Heart left ventricle (tissue), 16 donors: ENCODE results near the gene ING4. TPM values are rescaled to one million over a fixed set of nuclear protein-coding genes. Genes with fewer than 3 reads are reported as not detected.
A peak's percentile ranks its signal among the peaks of the same experiment; 100 is the strongest.

ENCODE experiments used
- ATAC-seq, 4 donors: fragments of 200-7000 bp; cut with Tn5 transposase; one replicate each; pipeline ENCODE4 v1.9.1; 2020 to 2022; ENCODE audit warnings: moderate library complexity in 4 of 4, mild to moderate bottlenecking in 3 of 4, moderate number of reproducible peaks in 1 of 4
- DNase-seq, 5 donors: peaks; one replicate each; pipeline ENCODE4 v3.0.0-alpha.2; 2020
- H3K27ac ChIP-seq, 12 donors: fragments of 200-600 bp; sonication (generic) in 4 of 12; one replicate each; pipeline versions ENCODE4 v1.5.0 to v1.8.0; 2016 to 2022; ENCODE audit warnings: mild to moderate bottlenecking in 2 of 12
- H3K27me3 ChIP-seq, 9 donors: fragments of 200-600 bp; sonication (generic) in 2 of 9; one replicate each; pipeline versions ENCODE4 v1.5.1 to v1.8.0; 2016 to 2022; ENCODE audit warnings: mild to moderate bottlenecking in 3 of 9
- H3K36me3 ChIP-seq, 9 donors: fragments of 200-600 bp; sonication (generic) in 2 of 9; one replicate each; pipeline versions ENCODE4 v1.5.0 to v1.8.0; 2018 to 2022; ENCODE audit warnings: mild to moderate bottlenecking in 2 of 9
- H3K4me1 ChIP-seq, 12 donors: fragments of 200-600 bp; sonication (generic) in 4 of 12; one replicate each; pipeline versions ENCODE4 v1.5.0 to v1.8.0; 2016 to 2022; ENCODE audit warnings: mild to moderate bottlenecking in 3 of 12
- H3K4me3 ChIP-seq, 12 donors: fragments of 200-600 bp; sonication (generic) in 4 of 12; one replicate each; pipeline versions ENCODE4 v1.5.0 to v1.8.0; 2017 to 2022; ENCODE audit warnings: mild to moderate bottlenecking in 9 of 12, moderate library complexity in 4 of 12
- H3K9me3 ChIP-seq, 12 donors: fragments of 200-600 bp; sonication (generic) in 4 of 12; one replicate each; pipeline versions ENCODE4 v1.5.0 to v1.8.0; 2016 to 2022; ENCODE audit warnings: mild to moderate bottlenecking in 1 of 12
- CTCF ChIP-seq, 12 donors: fragments of 200-600 bp; sonication (generic) in 4 of 12; IDR thresholded peaks; one replicate each; pipeline versions ENCODE4 v1.5.0 to v1.8.0; 2018 to 2022; ENCODE audit warnings: antibody characterized with exemption in 12 of 12, mild to moderate bottlenecking in 5 of 12
- POLR2A ChIP-seq, 2 donors: fragments of 450-650 bp; IDR thresholded peaks; one replicate each; pipeline ENCODE4 v1.6.1; 2017; ENCODE audit warnings: antibody characterized with exemption in 2 of 2, mild to moderate bottlenecking in 2 of 2, moderate library complexity in 2 of 2
- WGBS, 4 donors: extraction: QIAGEN DNeasy Blood & Tissue Kit in 2 of 4; methylation state at CpG; one replicate each; pipeline versions ENCODE4 v1.1.5 to v1.1.7; 2013 to 2018; 5-methylcytosine and 5-hydroxymethylcytosine counted together
- intact Hi-C, 10 donors: fragments of 100-400 bp; cut with DNase I; formaldehyde crosslinking; loops; one replicate each; pipeline versions ENCODE4 v1.11.1 to v1.14.2; 2022
- polyA plus RNA-seq, 2 donors: library from polyadenylated mRNA; stranded (reverse); fragments of 200-250 nt; gene quantifications; one replicate each; pipeline ENCODE4 v1.2.3, GENCODE V29; 2013
- total RNA-seq, 9 donors: library from RNA; depleted of rRNA in 2 of 9; stranded (reverse); fragments of >200 nt in 2 of 9; fragmentation: NEBNext Ultra II Directional in 3 of 9; extraction: Animal tissue kit (Norgen Biotek cat#: 25700) in 3 of 9; gene quantifications; one replicate each; pipeline versions ENCODE4 v1.1.0 to v1.2.4, GENCODE V29; 2016 to 2023
- donor health status: ischemic (EF 13 %, LVEDD 7.1; RV severe dilation, severe dysfunction).
- donor health status: healthy with polysubstance abuse.
- donor health status: DM: no; HTN: yes; CAD: no.
- donor health status: DM: no; HTN: no; CAD: no.
- donor health status: ischemic (EF 25% LVEDD 6.9; RV normal size, moderate dysfunction).
- donor health status: ischemic (EF 25% LVEDD 5.7; RV mildly dilated, moderate dysfunction).
- donor health status: healthy.
- donor health status: DM: yes; HTN: yes; CAD: no.
- donor health status: ischemic (EF 35%, LVEDD 5.7; RV mildly dilated, moderate dysfunction).
- donor health status: nonischemic (EF 11% LVEDD 7.7; RV severe dilation, severe dysfunction).
- donor health status: DM: yes; HTN: yes; CAD: no.
- donor health status: PGD.
- donor health status: ischemic (EF 29% LVEDD 5.4; RV normal size, mild dysfunction).
- donor health status: nonischemic (EF 23%, LVEDD 6.1; RV moderate dilation, normal function).

The ING4 gene
- total and polyA plus RNA-seq, 11 donors, result 14.6 to 39.0 (median 23.6) TPM

GRCh38 chr12:6700646-6701051 is 37.7 kb upstream of the ING4 start, which contains the start of gene PIANP:
PIANP (minus strand) TSS chr12:6700815; CDS start chr12:6698061, 2,754 bp downstream.
- Histone ChIP-seq H3K27me3 (peaks cover 17 to 93% (median 61%) of the 10 kb centered on the region in 9 donors), H3K36me3 (no peaks in the 10 kb centered on the region), H3K4me3 (peak within 1 kb of the TSS; percentile 3 to 60 (median 48)), H3K4me1 (peaks cover 0 to 15% (median 8%) of the 10 kb centered on the region in 12 donors), H3K9me3 (no peaks in the 10 kb centered on the region), H3K27ac (no peak within 1 kb of the TSS)
- DNase-seq (peak in 2 of 5 donors; percentile 48 to 68), ATAC-seq (peak in 2 of 4 donors; percentile 45 to 74)
- intact Hi-C loops, result no loop called here
- TF ChIP-seq CTCF (IDR thresholded peaks at IDR 0.05) (no peak), POLR2A (IDR thresholded peaks at IDR 0.05) (no peak)
- 0 to 1% (median 1%) methylated on average over 35 to 43 of the region's 43 CpGs; no CpG with 5 or more reads in 1 of the 4 donors for WGBS, 4 donors

GRCh38 chr12:6699989-6700645 is 37.2 kb upstream of the ING4 start:
- Histone ChIP-seq H3K36me3 (no peaks in the 10 kb centered on the region), H3K27ac (no peak overlapping the region), H3K9me3 (no peaks in the 10 kb centered on the region), H3K4me1 (peaks cover 0 to 15% (median 8%) of the 10 kb centered on the region in 12 donors), H3K27me3 (peaks cover 15 to 88% (median 57%) of the 10 kb centered on the region in 9 donors), H3K4me3 (peak overlapping the region; percentile 3 to 60 (median 48))
- 1 to 2% (median 1%) methylated on average over 18 to 65 of the region's 65 CpGs for WGBS, 4 donors
- intact Hi-C loops, result loop anchor here in 3 of 10 donors (5.0 to 10.0 kb wide), 2 partner anchors 75 to 83 kb away; no protein-coding TSS in a partner anchor
- DNase-seq (no peak), ATAC-seq (peak in 2 of 4 donors; percentile 16 to 36)
- TF ChIP-seq POLR2A (IDR thresholded peaks at IDR 0.05) (no peak), CTCF (IDR thresholded peaks at IDR 0.05) (no peak)

GRCh38 chr12:6699259-6699988 is 36.5 kb upstream of the ING4 start:
- no peak for DNase-seq
- no peak for ATAC-seq
- Histone ChIP-seq H3K4me1 (peaks cover 0 to 15% (median 8%) of the 10 kb centered on the region in 12 donors), H3K27me3 (peaks cover 10 to 86% (median 57%) of the 10 kb centered on the region in 9 donors), H3K4me3 (peak overlapping the region in 10 of 12 donors; percentile 33 to 60 (median 50)), H3K27ac (no peak overlapping the region), H3K36me3 (no peaks in the 10 kb centered on the region), H3K9me3 (no peaks in the 10 kb centered on the region)
- intact Hi-C loops, result loop anchor here in 3 of 10 donors (5.0 to 10.0 kb wide), 2 partner anchors 75 to 82 kb away; no protein-coding TSS in a partner anchor
- TF ChIP-seq POLR2A (IDR thresholded peaks at IDR 0.05), result no peak
- WGBS, 4 donors, result 13 to 21% (median 17%) methylated on average over 16 of the region's 16 CpGs

GRCh38 chr12:6698352-6699046 is 35.6 kb upstream of the ING4 start:
- Histone ChIP-seq H3K4me1 (peaks cover 0 to 15% (median 8%) of the 10 kb centered on the region in 12 donors), H3K36me3 (no peaks in the 10 kb centered on the region), H3K4me3 (no peak overlapping the region), H3K9me3 (no peaks in the 10 kb centered on the region), H3K27me3 (peaks cover 10 to 77% (median 52%) of the 10 kb centered on the region in 9 donors), H3K27ac (no peak overlapping the region)
- ATAC-seq (no peak), DNase-seq (no peak)
- 45 to 51% (median 50%) methylated on average over 8 of the region's 8 CpGs for WGBS, 4 donors
- intact Hi-C loops, result loop anchor here in 3 of 10 donors (5.0 to 10.0 kb wide), 2 partner anchors 74 to 81 kb away; no protein-coding TSS in a partner anchor
- TF ChIP-seq POLR2A (IDR thresholded peaks at IDR 0.05) (no peak), CTCF (IDR thresholded peaks at IDR 0.05) (no peak)
